HFFc6 (cell line): ENCODE results near the gene WDR48. TPM values are rescaled to one million over a fixed set of nuclear protein-coding genes. Genes with fewer than 3 reads are reported as not detected.

Experiments
- DNase-seq: peaks from one replicate; pipeline ENCODE4 v3.0.0-alpha.2; 2018
- H3K27ac Mint-ChIP-seq: 2 replicates; pipeline ENCODE4 v1.8.0; 2020; ENCODE audit warnings: mild to moderate bottlenecking, mixed read lengths
- H3K27me3 Mint-ChIP-seq: 2 replicates; pipeline ENCODE4 v1.8.0; 2021; ENCODE audit warnings: mild to moderate bottlenecking, moderate library complexity, mixed read lengths; ENCODE audit not compliant: insufficient read depth
- H3K36me3 Mint-ChIP-seq: 2 replicates; pipeline ENCODE4 v1.8.0; 2021; ENCODE audit warnings: low read depth, mixed read lengths
- H3K4me1 Mint-ChIP-seq: 2 replicates; pipeline ENCODE4 v1.8.0; 2020; ENCODE audit warnings: low read depth, mixed read lengths
- H3K4me3 Mint-ChIP-seq: 2 replicates; pipeline ENCODE4 v1.8.0; 2020; ENCODE audit warnings: mild to moderate bottlenecking, moderate library complexity, mixed read lengths
- H3K9me3 Mint-ChIP-seq: 2 replicates; pipeline ENCODE4 v1.8.0; 2020; ENCODE audit warnings: mild to moderate bottlenecking, mixed read lengths
- CTCF ChIP-seq: fragments of 200-600 bp; sonication (generic); IDR thresholded peaks from 2 replicates; pipeline ENCODE4 v1.5.0; 2021; ENCODE audit warnings: antibody characterized with exemption, mild to moderate bottlenecking
- total RNA-seq, 6 experiments: library from RNA; stranded (reverse); fragmentation: NEBNext Ultra II Directional; extraction: Animal tissue kit (Norgen Biotek cat#: 25700); gene quantifications; 2 replicates in 1 of 6; 3 replicates in 5 of 6; pipeline ENCODE4 v1.2.3, GENCODE V29; 2021

The WDR48 gene
- total RNA-seq, 6 experiments from 2014 or later, result 25.7 to 29.1 (median 28.1) TPM

GRCh38 chr3:39088889-39089288, 37.1 kb downstream of the WDR48 start:
- Mint-ChIP-seq H3K27me3 (no peaks in the 10 kb centered on the region), H3K27ac (no peak overlapping the region; the same call in 1 of the 2 replicates), H3K36me3 (peaks cover 4% of the 10 kb centered on the region; the same call in 1 of the 2 replicates), H3K4me1 (peaks cover 15% of the 10 kb centered on the region), H3K9me3 (no peaks in the 10 kb centered on the region), H3K4me3 (no peak overlapping the region)
- no peak for TF ChIP-seq CTCF
- DNase-seq, result no peak

GRCh38 chr3:39090922-39091321, 39.1 kb downstream of the WDR48 start:
- no peak for DNase-seq
- Mint-ChIP-seq H3K4me1 (peaks cover 15% of the 10 kb centered on the region), H3K36me3 (peaks cover 19% of the 10 kb centered on the region; the same call in 1 of the 2 replicates), H3K27me3 (no peaks in the 10 kb centered on the region), H3K27ac (no peak overlapping the region), H3K9me3 (no peaks in the 10 kb centered on the region), H3K4me3 (no peak overlapping the region)
- TF ChIP-seq CTCF, result no peak

GRCh38 chr3:39094851-39095677, 43.2 kb downstream of the WDR48 start:
- H3K9me3 Mint-ChIP-seq, result no peaks in the 10 kb centered on the region
- H3K4me3 Mint-ChIP-seq, result no peak overlapping the region
- peaks cover 19% of the 10 kb centered on the region; the same call in 1 of the 2 replicates for H3K36me3 Mint-ChIP-seq
- H3K27ac Mint-ChIP-seq, result no peak overlapping the region
- TF ChIP-seq CTCF, result no peak
- no peak for DNase-seq
- no peaks in the 10 kb centered on the region for H3K4me1 Mint-ChIP-seq
- no peaks in the 10 kb centered on the region for H3K27me3 Mint-ChIP-seq

GRCh38 chr3:39095778-39096177, 44.0 kb downstream of the WDR48 start:
- no peak for DNase-seq
- TF ChIP-seq CTCF, result no peak
- Mint-ChIP-seq H3K36me3 (peaks cover 19% of the 10 kb centered on the region; the same call in 1 of the 2 replicates), H3K27me3 (no peaks in the 10 kb centered on the region), H3K4me1 (no peaks in the 10 kb centered on the region), H3K27ac (no peak overlapping the region), H3K4me3 (no peak overlapping the region), H3K9me3 (no peaks in the 10 kb centered on the region)

- DNase-seq, result no peak
These were observed 45.0 kb downstream of the WDR48 start for GRCh38 chr3:39096775-39097174.

More at GRCh38 chr3:39096775-39097174, 45.0 kb downstream of the WDR48 start:
- peaks cover 19% of the 10 kb centered on the region; the same call in 1 of the 2 replicates for H3K36me3 Mint-ChIP-seq
- H3K4me1 Mint-ChIP-seq, result peaks cover 6% of the 10 kb centered on the region
- no peak for TF ChIP-seq CTCF
- H3K9me3 Mint-ChIP-seq, result no peaks in the 10 kb centered on the region
- H3K27ac Mint-ChIP-seq, result no peak overlapping the region
- no peak overlapping the region for H3K4me3 Mint-ChIP-seq
- no peaks in the 10 kb centered on the region for H3K27me3 Mint-ChIP-seq
